ENCODE data around the gene CRHR1.

- TF ChIP-seq CREB1 (IDR thresholded peaks at IDR 0.05; ENCODE audit: low read depth) = no peak
- no peak for TF ChIP-seq FOXM1 (IDR thresholded peaks at IDR 0.05; ENCODE audit: borderline replicate concordance, low read depth)
- no peak for TF ChIP-seq TAF1 (IDR thresholded peaks at IDR 0.05; ENCODE audit: low read depth)
- no peak for TF ChIP-seq REST (IDR thresholded peaks at IDR 0.05; ENCODE audit: low read depth)
- TF ChIP-seq YY1 (IDR thresholded peaks at IDR 0.05; ENCODE audit: low read depth) = no peak
- no peak for TF ChIP-seq USF1 (IDR thresholded peaks at IDR 0.05)
- TF ChIP-seq EGR1 (IDR thresholded peaks at IDR 0.05) = no peak
- no peak for TF ChIP-seq EP300 (IDR thresholded peaks at IDR 0.05; ENCODE audit: borderline replicate concordance)
- no peak for TF ChIP-seq MAX (IDR thresholded peaks at IDR 0.05)
- no peak for TF ChIP-seq NFIC (IDR thresholded peaks at IDR 0.05)
These were observed 49.8 kb downstream of the CRHR1 start for GRCh38 chr17:45833920-45834319.

Data from Ishikawa (cell line).